ENCODE results near the gene CEP85. TPM values are rescaled to one million over a fixed set of nuclear protein-coding genes. Genes with fewer than 3 reads are reported as not detected.
A peak's percentile ranks its signal among the peaks of the same experiment; 100 is the strongest.

CEP85 gene
- total RNA-seq, 1 donor from 2014 or later, result 10.5 TPM

DNA sequence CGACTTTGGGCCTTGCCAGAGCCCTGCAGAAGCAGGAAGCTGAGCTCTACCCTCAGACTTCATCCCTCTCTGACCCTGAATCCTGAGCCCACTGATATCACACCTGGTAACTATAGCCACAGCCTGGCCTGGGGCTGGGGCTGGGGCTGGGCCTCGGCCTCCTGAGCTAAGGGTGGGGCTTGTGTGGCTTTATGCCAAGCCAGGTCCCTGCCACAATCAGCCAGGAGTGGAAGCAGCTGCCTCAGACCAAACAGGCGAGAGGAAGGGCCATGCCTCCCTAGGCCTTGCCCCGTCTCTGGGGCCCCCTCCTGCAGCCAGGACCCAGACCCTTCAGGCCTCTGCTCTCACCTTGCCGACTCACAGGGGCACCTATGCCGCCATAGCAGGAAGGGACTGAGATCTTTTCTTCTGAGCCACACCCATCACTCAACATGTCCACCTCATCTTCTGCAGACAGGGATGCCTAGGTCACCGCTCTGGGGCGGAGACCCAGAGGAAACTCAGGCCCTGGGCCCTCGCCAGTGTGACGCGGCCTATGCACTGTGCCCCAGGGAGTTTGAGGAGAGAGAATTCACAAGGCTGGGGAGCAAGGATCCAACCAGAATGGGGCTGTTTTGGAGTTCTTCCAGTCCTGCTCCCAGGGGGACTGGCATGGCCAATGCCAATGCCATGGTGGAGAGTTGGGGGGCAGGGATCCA lies 66.7 kb downstream of the CEP85 start:
- H3K4me1 ChIP-seq (ENCODE audit: insufficient read depth, low read length), result peaks cover 22% of the 10 kb centered on the region
- no peak overlapping the region for H3K4me3 ChIP-seq (ENCODE audit: insufficient read depth, low read depth, low read length)
- TF ChIP-seq, protein P1, sequence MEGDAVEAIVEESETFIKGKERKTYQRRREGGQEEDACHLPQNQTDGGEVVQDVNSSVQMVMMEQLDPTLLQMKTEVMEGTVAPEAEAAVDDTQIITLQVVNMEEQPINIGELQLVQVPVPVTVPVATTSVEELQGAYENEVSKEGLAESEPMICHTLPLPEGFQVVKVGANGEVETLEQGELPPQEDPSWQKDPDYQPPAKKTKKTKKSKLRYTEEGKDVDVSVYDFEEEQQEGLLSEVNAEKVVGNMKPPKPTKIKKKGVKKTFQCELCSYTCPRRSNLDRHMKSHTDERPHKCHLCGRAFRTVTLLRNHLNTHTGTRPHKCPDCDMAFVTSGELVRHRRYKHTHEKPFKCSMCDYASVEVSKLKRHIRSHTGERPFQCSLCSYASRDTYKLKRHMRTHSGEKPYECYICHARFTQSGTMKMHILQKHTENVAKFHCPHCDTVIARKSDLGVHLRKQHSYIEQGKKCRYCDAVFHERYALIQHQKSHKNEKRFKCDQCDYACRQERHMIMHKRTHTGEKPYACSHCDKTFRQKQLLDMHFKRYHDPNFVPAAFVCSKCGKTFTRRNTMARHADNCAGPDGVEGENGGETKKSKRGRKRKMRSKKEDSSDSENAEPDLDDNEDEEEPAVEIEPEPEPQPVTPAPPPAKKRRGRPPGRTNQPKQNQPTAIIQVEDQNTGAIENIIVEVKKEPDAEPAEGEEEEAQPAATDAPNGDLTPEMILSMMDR (IDR thresholded peaks at IDR 0.05; ENCODE audit: insufficient read depth, low read depth, low read length), result no peak
- TF ChIP-seq EZH2 (IDR thresholded peaks at IDR 0.05; ENCODE audit: insufficient read depth, low read length), result no peak
- no peaks in the 10 kb centered on the region for H4K20me1 ChIP-seq (ENCODE audit: insufficient read depth, low read length)
- no peak overlapping the region for H3K27ac ChIP-seq (ENCODE audit: low read depth, low read length)
- no peaks in the 10 kb centered on the region for H3K9me3 Mint-ChIP-seq (ENCODE audit: unreplicated experiment)
- no peak overlapping the region for H3K9ac ChIP-seq (ENCODE audit: low read length)
- H3K27ac Mint-ChIP-seq (ENCODE audit: unreplicated experiment), result no peak overlapping the region
- H3K4me2 ChIP-seq (ENCODE audit: low read length), result no peak overlapping the region
- H3K9me3 ChIP-seq (ENCODE audit: insufficient read depth, low read depth, low read length), result no peaks in the 10 kb centered on the region
- H3K4me1 Mint-ChIP-seq (ENCODE audit: low read depth, unreplicated experiment), result peaks cover 18% of the 10 kb centered on the region
- H3K79me2 ChIP-seq (ENCODE audit: insufficient read depth, low read length), result peaks cover 5% of the 10 kb centered on the region
- FAIRE-seq (no peak), DNase-seq (ENCODE audit: low read depth) (no peak)
- no peaks in the 10 kb centered on the region for H3K27me3 Mint-ChIP-seq (ENCODE audit: low read depth, unreplicated experiment)
- H3K27me3 ChIP-seq (ENCODE audit: insufficient read depth, low read length), result no peaks in the 10 kb centered on the region
- H3K4me3 Mint-ChIP-seq (ENCODE audit: unreplicated experiment), result no peak overlapping the region
- H3K36me3 ChIP-seq (ENCODE audit: insufficient read depth, low read length), result no peaks in the 10 kb centered on the region
- H2AFZ ChIP-seq (ENCODE audit: low read depth, low read length), result no peak overlapping the region
- peaks cover 7% of the 10 kb centered on the region for H3K36me3 Mint-ChIP-seq (ENCODE audit: low read depth, unreplicated experiment)

DNA sequence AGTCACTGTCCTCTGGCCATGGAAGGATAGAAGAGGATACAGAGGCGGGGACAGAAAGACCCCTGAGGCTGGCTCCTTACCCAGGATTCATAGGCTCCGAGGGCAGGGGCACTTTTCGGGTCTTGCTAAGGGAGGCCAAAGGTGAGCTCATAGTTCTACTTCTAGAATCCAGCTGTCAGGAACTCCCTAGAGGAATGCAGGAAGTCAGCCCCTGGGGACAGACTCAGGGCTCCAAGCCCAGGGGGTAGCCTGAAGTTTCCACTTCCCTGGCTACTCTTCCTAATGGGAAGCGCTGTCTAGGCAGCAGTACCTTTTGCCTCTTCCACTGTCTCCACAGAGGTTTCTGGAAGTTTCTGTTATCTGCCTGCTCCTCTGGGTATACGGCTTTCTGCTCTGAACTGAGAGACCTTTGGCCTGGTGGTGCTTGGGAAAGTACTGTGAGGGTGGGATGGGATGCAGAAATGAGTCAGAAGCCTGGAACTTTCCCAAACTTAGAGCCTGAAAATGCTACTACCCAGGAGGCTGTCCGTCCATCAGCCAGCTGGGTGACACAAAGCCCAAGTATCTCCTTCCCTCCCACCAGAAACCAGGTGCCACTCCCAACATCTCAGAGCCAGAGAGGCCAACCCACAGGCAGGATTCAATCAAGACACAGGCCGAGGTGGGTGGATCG lies 68.9 kb downstream of the CEP85 start:
- peak overlapping the region; percentile 20 for H2AFZ ChIP-seq (ENCODE audit: low read depth, low read length)
- no peaks in the 10 kb centered on the region for H3K36me3 ChIP-seq (ENCODE audit: insufficient read depth, low read length)
- peaks cover 18% of the 10 kb centered on the region for H3K4me1 Mint-ChIP-seq (ENCODE audit: low read depth, unreplicated experiment)
- FAIRE-seq, result no peak
- H3K27ac ChIP-seq (ENCODE audit: low read depth, low read length), result no peak overlapping the region
- H3K4me3 Mint-ChIP-seq (ENCODE audit: unreplicated experiment), result peak overlapping the region; percentile 57
- TF ChIP-seq, protein P1 (IDR thresholded peaks at IDR 0.05; ENCODE audit: insufficient read depth, low read depth, low read length), result no peak
- TF ChIP-seq EZH2 (IDR thresholded peaks at IDR 0.05; ENCODE audit: insufficient read depth, low read length), result no peak
- peak overlapping the region; percentile 48 for H3K4me2 ChIP-seq (ENCODE audit: low read length)
- DNase-seq (ENCODE audit: low read depth), result peak; percentile 60
- H3K27ac Mint-ChIP-seq (ENCODE audit: unreplicated experiment), result peak overlapping the region; percentile 78
- H3K27me3 ChIP-seq (ENCODE audit: insufficient read depth, low read length), result no peaks in the 10 kb centered on the region
- H3K4me1 ChIP-seq (ENCODE audit: insufficient read depth, low read length), result peaks cover 24% of the 10 kb centered on the region
- H4K20me1 ChIP-seq (ENCODE audit: insufficient read depth, low read length), result no peaks in the 10 kb centered on the region
- H3K36me3 Mint-ChIP-seq (ENCODE audit: low read depth, unreplicated experiment), result peaks cover 2% of the 10 kb centered on the region
- no peaks in the 10 kb centered on the region for H3K9me3 ChIP-seq (ENCODE audit: insufficient read depth, low read depth, low read length)
- H3K27me3 Mint-ChIP-seq (ENCODE audit: low read depth, unreplicated experiment), result no peaks in the 10 kb centered on the region
- H3K9ac ChIP-seq (ENCODE audit: low read length), result no peak overlapping the region
- no peak overlapping the region for H3K4me3 ChIP-seq (ENCODE audit: insufficient read depth, low read depth, low read length)
- H3K79me2 ChIP-seq (ENCODE audit: insufficient read depth, low read length), result peaks cover 7% of the 10 kb centered on the region
- H3K9me3 Mint-ChIP-seq (ENCODE audit: unreplicated experiment), result no peaks in the 10 kb centered on the region
